Measurements from ENCODE around the gene ATP6V1B1.
"Not testable (repeated sequence)": the region's sequence is repeated elsewhere in the genome, so short reads cannot be mapped to it uniquely, and the experiment has no call there.

ATP6V1B1 gene

DNA sequence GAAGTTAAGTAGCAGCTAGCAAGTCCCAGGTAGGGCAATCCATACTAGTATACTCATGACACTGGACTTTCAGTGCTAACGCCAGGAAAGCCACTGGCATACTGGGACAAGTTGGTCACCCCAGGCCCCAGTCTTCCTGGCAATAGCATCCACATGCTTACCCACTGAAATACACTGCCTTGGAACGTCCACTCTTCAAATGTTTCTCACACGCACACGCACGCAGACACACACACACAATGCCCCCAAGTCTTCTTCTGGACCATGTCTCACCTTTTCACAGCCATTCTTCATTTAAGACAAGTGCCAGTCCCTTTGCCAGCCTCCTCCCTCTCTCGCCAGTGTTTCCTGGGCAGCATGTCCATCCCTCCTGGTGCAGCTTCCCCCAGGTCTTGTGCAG is 67.7 kb downstream of the ATP6V1B1 start:
- in situ Hi-C loops (cut with MboI; ENCODE audit: low sequenced_read_pairs) = no loop called here

DNA sequence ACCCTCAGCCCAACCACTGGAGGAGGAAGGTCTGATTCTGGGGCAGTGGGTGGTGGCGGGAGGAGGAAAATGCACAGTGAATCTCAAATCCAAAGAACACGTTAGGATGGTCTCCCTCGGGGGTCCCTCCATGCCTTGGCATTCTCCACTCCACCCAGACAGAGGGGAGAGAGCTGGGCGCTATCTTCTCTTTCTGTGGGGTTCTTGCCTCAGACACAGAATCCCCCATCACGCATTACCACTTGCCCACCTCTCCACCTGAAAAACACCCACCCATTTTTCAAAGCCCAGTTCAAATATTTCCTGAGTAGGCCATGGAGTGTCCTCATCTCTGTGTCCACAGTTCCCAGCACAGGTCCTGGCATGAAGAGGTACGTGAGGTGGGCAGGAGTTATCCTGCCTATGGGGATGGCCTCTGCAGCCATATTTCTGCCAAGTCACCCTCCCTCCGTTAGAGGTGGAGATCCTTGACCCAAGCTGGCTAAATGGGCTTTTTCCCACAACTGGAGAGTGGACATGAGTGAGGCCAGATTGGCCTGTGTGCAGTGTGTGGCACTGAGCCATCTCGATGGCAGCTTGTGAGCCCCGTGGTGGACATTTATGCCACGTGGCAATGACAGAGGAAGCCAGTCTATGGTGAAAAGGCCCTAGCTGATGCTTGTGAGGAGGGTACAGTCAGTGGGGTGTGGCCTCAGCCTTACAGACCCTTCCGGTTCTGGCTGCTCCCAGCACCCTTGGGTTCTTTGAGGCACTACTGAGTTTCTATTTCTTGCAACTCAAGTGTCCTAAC is 68.5 kb downstream of the ATP6V1B1 start:
- in situ Hi-C loops (cut with MboI; ENCODE audit: low sequenced_read_pairs) = no loop called here

DNA sequence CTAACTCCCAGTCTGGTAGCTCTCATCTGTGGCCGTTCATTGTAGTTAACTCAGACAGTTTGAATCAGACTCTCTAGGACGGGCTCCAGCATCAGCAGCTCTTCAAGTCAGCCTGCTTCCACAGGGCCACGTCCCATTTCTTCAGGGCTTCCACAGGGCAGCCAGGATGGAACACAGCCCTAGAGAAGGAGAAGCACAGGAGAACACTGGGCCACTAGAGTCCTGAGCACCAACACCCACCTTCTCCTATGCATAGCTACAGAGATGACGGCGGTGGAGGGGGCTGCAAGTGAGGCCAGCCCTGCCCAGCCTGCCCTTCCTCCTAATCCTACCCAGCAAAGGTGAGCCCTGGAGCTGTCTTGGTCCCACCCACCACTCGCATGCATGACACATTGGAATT is 69.2 kb downstream of the ATP6V1B1 start:
- in situ Hi-C loops (cut with MboI; ENCODE audit: low sequenced_read_pairs) = no loop called here

DNA sequence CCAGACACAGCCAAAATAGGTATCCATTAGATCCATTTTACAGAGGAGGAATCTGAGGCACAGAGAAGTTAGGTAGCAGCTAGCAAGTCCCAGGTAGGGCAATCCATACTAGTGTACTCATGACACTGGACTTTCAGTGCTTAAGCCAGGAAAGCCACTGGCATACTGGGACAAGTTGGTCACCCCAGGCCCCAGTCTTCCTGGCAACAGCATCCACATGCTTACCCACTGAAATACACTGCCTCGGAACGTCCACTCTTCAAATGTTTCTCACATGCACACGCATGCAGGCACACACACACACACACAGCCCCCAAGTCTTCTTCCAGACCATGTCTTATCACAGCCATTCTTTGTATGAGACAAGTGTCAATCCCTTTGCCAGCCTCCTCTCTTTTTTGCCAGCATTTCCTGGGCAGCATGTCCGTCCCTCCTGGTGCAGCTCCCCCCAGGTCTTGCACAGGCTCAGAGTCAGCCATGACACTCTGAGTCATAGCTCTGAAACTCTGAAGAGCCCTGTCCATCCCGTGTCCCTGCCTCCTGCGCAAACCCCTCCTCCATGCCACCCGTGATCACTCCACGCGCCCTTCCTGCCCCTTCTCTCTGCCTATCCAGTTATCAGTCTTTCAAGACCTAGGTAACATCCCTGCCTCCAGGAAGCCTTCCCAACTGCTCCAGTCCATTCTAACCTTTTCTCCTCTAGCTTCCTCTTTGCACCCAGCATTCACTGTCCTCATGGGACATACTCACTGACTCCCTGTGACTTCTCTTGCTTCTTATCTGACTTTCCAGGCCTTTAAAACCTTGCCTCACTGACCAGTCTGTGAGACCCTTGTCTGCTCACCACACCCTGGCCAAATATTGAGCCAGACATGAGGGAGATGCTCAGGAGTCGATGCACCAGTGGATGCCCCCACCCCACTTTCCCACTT is 69.8 kb downstream of the ATP6V1B1 start:
- in situ Hi-C loops (cut with MboI; ENCODE audit: low sequenced_read_pairs) = no loop called here

DNA sequence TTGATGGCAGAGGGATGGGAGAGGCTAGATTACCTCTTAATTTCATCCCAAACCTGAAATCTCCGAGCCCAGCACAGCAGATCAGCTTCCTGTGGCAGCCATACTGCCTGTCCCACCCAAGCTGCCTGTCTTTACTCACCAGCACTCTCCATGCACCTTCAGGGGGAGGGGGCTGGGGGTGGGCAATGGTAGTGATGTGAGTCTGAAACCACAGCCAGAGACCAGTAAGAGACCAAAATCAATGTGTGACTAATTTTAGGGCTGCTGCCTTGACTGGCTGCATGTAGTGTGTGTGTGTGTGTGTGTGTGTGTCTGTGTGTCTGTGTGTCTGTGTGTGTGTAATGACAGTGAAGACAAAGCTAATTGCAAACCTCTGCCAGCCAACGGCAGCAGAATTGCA is 70.6 kb downstream of the ATP6V1B1 start:
- in situ Hi-C loops (cut with MboI; ENCODE audit: low sequenced_read_pairs) = no loop called here

DNA sequence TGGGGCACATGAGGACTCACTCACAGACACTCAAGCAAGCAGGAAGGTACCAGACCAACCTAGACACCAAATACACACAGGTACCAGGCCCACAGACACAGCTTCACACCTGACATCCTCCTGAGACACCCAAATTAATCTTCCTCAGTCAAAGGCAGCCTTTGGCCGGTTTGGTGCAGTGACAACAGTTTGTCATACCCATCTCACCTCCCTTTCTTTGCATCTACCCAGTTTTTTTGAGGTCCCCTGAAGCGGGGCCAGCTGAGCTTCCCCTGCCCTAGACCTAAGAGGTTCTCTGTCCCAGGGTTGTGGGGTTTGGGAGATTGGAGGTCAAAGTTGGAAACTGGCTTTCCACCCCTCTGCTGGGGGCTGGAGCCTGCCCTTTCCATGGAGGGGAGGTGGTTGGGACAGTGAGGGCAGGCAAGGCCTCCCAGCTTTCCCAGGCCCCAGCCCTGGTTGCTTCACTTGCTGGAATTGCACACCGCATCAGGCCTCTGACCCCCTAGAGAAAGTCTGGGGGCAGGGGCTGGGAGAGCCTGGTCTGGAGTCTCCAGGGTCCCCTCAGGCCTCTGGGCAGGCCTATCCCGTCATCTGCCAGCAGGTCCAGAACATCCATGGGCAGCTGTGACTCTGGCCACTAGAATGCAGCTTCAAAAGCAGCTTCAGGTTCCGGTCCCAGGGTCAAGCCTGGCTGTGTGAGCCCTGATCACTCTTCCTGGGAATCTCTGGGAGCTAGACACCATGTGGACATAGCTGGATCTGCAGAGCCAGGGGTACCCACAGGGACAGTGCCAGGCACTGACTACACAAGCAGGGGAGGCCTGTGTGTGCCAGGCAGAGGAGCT is 71.5 kb downstream of the ATP6V1B1 start:
- in situ Hi-C loops (cut with MboI; ENCODE audit: low sequenced_read_pairs) = no loop called here

DNA sequence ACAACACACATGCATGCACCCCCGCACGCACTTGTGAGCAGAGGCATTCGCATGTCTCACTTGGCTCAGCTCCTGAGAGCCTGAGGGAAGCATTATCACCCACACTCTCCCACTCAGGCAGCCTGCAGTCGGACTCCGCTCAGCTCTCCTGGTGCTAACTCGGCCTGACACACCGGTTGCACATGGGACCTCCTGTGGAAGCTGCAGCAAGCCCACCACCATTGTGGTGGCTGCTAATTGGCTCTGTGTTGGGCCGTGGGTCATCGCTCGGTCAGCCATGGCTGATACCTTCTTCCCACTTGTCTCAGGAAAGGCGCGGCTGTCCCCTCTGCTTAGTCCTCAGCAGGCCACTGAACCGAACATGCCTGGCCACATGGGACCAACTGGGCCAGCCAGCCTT is 72.6 kb downstream of the ATP6V1B1 start:
- in situ Hi-C loops (cut with MboI; ENCODE audit: low sequenced_read_pairs) = no loop called here

DNA sequence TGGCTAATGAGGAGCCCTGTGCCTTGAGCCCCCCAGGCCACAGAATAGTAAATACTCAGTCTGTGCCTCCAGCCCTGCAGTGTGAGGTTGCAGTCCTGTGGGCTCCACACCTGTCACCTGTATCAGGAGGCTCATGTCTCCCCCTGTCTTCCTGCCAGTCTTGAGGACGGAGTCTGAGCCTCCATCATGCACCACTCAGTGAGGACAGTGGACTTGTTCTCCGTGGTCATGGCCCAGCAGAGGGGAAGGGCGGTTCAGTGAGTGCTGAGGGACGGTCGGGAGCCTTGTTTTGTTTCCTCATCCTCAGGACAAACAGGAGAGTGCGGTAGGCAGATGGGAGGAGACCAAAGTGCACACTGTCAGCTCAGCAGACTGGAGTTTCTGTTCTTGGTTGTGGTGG is 76.1 kb downstream of the ATP6V1B1 start:
- in situ Hi-C loops (cut with MboI; ENCODE audit: low sequenced_read_pairs) = not testable (repeated sequence)
